Heart left ventricle (tissue), 13 donors: ENCODE results near the gene LHFPL3.

ENCODE experiments used
- POLR2A ChIP-seq, 2 donors: fragments of 450-650 bp; IDR thresholded peaks; one replicate each; pipeline ENCODE4 v1.6.1; 2017; ENCODE audit warnings: antibody characterized with exemption in 2 of 2, mild to moderate bottlenecking in 2 of 2, moderate library complexity in 2 of 2
- TF ChIP-seq, protein P1 (sequence below), 12 donors: fragments of 200-600 bp; sonication (generic) in 4 of 12; IDR thresholded peaks; one replicate each; pipeline versions ENCODE4 v1.5.0 to v1.8.0; 2018 to 2022; ENCODE audit warnings: antibody characterized with exemption in 12 of 12, mild to moderate bottlenecking in 5 of 12
- donor health status: ischemic (EF 13 %, LVEDD 7.1; RV severe dilation, severe dysfunction).
- donor health status: DM: no; HTN: yes; CAD: no.
- donor health status: DM: no; HTN: no; CAD: no.
- donor health status: ischemic (EF 25% LVEDD 6.9; RV normal size, moderate dysfunction).
- donor health status: ischemic (EF 25% LVEDD 5.7; RV mildly dilated, moderate dysfunction).
- donor health status: ischemic (EF 35%, LVEDD 5.7; RV mildly dilated, moderate dysfunction).
- donor health status: nonischemic (EF 11% LVEDD 7.7; RV severe dilation, severe dysfunction).
- donor health status: DM: yes; HTN: yes; CAD: no.
- donor health status: PGD.
- donor health status: ischemic (EF 29% LVEDD 5.4; RV normal size, mild dysfunction).
- donor health status: nonischemic (EF 23%, LVEDD 6.1; RV moderate dilation, normal function).

DNA sequence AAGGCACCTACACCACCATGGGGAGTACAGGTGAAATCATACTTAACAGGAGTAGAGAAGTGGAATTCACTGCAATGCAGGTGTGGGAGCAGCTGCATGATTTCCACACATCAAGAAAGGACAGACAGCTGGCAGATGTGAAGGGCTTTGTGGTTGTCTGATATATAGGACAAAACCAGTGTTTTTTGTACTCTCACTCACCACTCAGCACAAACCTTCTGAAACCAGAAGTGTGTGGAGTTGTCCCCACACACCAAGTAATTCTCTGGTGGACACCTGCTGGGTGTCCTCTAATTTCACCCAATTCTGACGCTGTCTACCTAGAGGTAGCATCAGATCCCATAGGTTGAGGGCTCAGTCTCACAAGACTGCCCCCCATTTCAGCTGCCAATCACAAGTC, 357.9 kb downstream of the LHFPL3 start:
- TF ChIP-seq, protein P1, sequence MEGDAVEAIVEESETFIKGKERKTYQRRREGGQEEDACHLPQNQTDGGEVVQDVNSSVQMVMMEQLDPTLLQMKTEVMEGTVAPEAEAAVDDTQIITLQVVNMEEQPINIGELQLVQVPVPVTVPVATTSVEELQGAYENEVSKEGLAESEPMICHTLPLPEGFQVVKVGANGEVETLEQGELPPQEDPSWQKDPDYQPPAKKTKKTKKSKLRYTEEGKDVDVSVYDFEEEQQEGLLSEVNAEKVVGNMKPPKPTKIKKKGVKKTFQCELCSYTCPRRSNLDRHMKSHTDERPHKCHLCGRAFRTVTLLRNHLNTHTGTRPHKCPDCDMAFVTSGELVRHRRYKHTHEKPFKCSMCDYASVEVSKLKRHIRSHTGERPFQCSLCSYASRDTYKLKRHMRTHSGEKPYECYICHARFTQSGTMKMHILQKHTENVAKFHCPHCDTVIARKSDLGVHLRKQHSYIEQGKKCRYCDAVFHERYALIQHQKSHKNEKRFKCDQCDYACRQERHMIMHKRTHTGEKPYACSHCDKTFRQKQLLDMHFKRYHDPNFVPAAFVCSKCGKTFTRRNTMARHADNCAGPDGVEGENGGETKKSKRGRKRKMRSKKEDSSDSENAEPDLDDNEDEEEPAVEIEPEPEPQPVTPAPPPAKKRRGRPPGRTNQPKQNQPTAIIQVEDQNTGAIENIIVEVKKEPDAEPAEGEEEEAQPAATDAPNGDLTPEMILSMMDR (IDR thresholded peaks at IDR 0.05): no peak
- no peak for TF ChIP-seq POLR2A (IDR thresholded peaks at IDR 0.05)
